ENCODE results near the gene ZNF708. TPM values are rescaled to one million over a fixed set of nuclear protein-coding genes. Genes with fewer than 3 reads are reported as not detected.

ZNF708 gene
- total RNA-seq = 19.8 TPM

DNA sequence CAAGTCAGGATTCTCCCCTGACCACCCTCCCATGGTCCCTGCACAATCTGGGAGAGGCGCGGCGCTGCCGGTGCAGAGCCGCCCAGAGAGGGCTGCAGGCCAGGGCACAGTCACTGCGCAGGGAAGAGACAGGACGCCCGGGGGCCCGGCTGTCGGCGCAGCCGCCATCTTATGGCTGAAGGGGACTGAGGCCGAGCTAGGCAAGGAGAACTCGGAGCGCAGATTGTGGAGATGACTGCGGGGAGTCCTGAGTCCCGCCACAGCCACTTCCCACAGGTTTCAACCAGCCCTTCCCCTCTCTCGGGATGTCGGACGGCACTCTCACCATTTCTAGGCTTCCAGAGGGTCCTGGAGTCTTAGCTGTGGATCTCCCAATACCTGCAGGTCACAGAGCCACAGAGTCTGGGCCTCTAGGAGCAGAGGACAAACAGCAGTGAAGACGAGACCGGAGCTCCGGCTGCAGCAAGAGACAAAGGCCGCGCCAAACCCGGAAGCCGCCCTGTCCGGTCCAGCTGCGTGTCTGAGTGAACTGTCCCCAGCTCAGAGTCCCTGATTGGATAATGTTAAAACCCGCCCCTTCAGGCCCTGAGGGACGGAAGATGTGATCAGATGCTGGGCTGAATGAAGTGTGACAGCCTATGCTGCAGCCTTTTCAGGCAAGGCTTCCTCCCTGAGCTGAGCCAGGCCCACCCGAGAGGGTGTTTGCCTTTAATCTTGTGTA is at the start of gene ZNF708:
Gene ZNF708, minus strand, starts transcription at position 526 of the 721 bp plus-strand sequence. Its CDS starts 198 bp downstream, at position 328.

DNA sequence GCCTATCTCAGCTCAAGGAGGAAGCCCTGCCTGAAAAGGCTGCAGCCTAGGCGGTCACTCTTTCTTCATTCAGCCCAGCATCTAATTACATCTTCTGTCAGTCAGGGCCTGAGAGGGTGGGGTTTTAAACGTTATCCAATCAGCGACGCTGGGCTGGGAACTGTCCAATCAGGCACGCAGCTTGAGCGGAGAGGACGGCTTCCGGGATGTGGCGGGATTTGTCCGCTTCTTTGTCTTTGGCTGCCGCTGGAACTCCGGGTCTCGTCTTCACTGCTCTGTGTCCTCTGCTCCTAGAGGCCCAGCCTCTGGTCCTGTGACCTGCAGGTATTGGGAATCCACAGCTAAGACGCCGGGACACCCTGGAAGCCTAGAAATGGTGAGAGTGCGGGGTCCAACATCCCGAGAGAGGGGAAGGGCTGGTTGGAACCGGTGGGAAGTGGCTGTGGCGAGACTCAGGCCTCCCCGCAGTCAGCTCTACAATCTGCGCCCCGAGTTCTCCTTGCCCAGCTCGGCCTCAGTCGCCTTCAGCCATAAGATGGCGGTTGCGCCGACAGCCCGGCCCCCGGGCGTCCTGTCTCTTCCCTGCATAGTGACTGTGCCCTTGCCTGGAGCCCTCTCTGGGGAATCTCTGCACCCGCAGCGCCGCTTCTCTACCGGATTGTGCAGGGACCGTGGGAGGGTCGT is 29.7 kb upstream of the ZNF708 start, which contains the start of gene ZNF738:
Gene ZNF738, plus strand, starts transcription at position 233 of the 684 bp plus-strand sequence. Its CDS starts 141 bp downstream, at position 374.

Other genes with a start within 250 kb of the ZNF708 start
- 21.6 TPM for gene ZNF714, start 247.2 kb downstream of the ZNF708 start, total RNA-seq
- gene ZNF431, start 187.4 kb downstream of the ZNF708 start, total RNA-seq = 30.9 TPM
- gene ZNF738, start 29.6 kb upstream of the ZNF708 start, total RNA-seq = 26.4 TPM
- 40.3 TPM for gene ZNF493, start 67.7 kb upstream of the ZNF708 start, total RNA-seq
- gene ZNF429, start 176.2 kb upstream of the ZNF708 start, total RNA-seq = 11.4 TPM